ENCODE results near the gene GRM7. TPM values are rescaled to one million over a fixed set of nuclear protein-coding genes. Genes with fewer than 3 reads are reported as not detected.

GRM7 gene
- total RNA-seq, 2 donors from 2014 or later: not detected

DNA sequence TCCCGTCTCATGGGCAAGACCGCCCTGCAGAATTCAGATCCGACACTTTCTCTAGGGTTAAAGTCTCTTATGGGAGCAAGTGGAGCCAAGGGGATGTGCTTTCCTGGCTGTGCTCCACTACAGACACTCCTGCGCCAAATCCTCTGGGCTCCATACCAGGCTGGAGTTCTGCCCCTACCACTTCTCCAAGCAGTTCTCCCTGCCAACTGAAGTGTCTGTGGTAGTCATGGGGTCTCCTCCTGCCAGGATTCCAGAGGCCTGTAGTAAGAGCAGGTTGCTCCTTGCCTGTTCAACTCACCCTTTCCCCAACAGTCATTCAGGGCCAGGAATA is 403.2 kb downstream of the GRM7 start:
- Mint-ChIP-seq H3K4me3 (no peak overlapping the region), H3K4me1 (no peaks in the 10 kb centered on the region), H3K9me3 (peaks cover 11% of the 10 kb centered on the region), H3K27ac (no peak overlapping the region), H3K27me3 (peaks cover 3% of the 10 kb centered on the region), H3K36me3 (ENCODE audit: low read depth) (no peaks in the 10 kb centered on the region)
- ATAC-seq (replicated peaks): no peak

DNA sequence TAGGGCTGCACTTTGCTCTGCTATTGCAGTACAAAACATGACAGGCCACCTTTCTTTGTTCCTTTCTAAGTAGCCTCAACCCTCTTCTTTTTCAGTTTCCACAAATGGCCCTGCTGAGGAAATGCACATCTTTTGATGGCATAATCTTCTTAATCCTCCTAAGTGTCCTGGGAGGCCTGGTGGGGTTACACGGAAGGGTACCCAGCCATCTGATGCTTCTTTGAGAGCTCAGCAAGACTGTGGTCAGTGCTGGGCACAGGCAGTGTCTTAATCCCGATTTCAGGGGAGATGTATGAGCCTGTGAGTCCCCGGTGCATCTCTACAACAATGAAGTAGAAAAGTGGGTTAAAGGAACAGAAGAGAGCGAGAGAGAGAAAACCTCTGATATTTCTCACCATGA is 404.8 kb downstream of the GRM7 start:
- Mint-ChIP-seq H3K4me3 (no peak overlapping the region), H3K36me3 (ENCODE audit: low read depth) (no peaks in the 10 kb centered on the region), H3K27me3 (peaks cover 3% of the 10 kb centered on the region), H3K4me1 (no peaks in the 10 kb centered on the region), H3K9me3 (peaks cover 6% of the 10 kb centered on the region), H3K27ac (no peak overlapping the region)
- ATAC-seq (replicated peaks): no peak

DNA sequence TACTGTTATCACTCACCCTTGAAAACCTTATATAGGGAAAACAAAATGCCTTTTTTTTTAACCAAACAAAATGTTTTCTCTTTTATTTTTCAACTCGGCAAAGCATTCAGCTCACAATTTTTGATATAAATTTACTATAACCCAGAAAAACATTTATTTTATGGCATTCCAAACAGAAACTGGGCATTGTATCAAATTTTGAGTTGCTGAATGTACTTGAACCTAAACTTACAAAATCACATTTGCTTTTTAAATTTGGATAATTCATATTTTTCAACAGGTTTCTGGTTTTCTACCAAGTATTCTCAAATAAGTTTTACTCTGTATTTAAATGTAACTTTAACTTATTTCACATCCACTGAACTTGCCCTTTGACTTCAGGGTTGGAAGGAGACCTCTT is 405.6 kb downstream of the GRM7 start:
- no peaks in the 10 kb centered on the region for H3K4me1 Mint-ChIP-seq
- H3K27me3 Mint-ChIP-seq: peaks cover 3% of the 10 kb centered on the region
- H3K36me3 Mint-ChIP-seq (ENCODE audit: low read depth): no peaks in the 10 kb centered on the region
- H3K4me3 Mint-ChIP-seq: no peak overlapping the region
- H3K27ac Mint-ChIP-seq: no peak overlapping the region
- no peak for ATAC-seq (replicated peaks)
- H3K9me3 Mint-ChIP-seq: peaks cover 3% of the 10 kb centered on the region

DNA sequence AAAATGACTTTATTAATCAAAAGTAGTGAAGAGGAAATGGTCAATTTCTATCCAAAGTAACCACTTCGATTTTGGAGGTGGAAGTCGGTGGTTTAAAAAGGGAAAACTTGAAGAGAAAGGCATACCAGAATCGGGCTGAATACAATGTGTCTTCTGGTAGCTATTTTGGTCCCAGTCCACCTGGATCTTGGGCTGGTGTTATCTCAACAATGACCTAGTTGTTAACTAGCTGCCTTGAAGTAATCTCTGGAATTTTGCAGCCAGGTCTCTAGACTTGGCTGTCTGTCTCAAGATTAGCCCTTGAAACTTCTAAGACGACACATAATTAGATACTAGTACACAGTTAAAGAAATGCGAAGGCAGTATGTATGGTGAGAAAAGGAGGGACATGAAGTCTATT is 409.8 kb downstream of the GRM7 start:
- no peaks in the 10 kb centered on the region for H3K27me3 Mint-ChIP-seq
- no peaks in the 10 kb centered on the region for H3K4me1 Mint-ChIP-seq
- H3K27ac Mint-ChIP-seq: no peak overlapping the region
- no peaks in the 10 kb centered on the region for H3K36me3 Mint-ChIP-seq (ENCODE audit: low read depth)
- H3K9me3 Mint-ChIP-seq: peaks cover 5% of the 10 kb centered on the region
- no peak overlapping the region for H3K4me3 Mint-ChIP-seq
- ATAC-seq (replicated peaks): no peak

DNA sequence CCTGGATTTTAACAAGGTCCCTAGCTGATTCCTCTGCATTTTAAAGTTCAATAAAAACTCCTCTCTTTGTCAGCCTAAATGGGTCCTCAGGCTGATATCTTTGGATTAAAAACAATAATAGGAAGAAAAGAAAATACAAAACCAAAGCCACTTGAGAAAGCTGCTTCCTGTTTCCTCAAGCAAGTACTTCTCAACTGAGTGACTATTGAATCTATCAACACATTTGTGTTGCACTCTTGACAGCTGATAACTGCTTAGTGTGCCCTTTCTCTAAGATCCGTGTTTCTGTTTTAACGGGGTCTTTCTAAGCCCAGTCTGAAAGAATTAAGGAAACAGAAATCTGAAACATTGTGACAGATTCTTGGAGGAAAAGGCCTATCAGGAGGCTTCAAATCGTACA is 410.7 kb downstream of the GRM7 start:
- Mint-ChIP-seq H3K36me3 (ENCODE audit: low read depth) (no peaks in the 10 kb centered on the region), H3K4me3 (no peak overlapping the region), H3K4me1 (no peaks in the 10 kb centered on the region), H3K27ac (no peak overlapping the region), H3K27me3 (no peaks in the 10 kb centered on the region), H3K9me3 (peaks cover 5% of the 10 kb centered on the region)
- ATAC-seq (replicated peaks): no peak

DNA sequence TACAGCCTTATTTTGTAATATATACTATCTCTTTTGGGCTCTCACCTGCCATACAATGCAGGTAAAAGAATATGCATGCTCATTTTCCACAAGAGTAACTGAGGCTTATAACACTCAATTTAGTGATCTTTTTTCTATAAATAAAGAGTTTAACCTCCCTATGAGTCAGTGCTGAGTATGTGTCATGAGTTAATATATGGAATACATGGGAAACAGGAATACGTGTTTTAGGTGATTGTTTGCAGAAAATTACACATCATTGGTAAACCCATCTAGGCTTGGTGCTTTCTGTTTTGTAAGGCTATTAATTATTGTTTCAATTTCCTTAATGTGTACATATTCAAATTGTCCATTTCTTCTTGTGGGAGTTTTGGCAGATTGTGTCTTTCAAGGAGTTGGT is 411.3 kb downstream of the GRM7 start:
- Mint-ChIP-seq H3K36me3 (ENCODE audit: low read depth) (no peaks in the 10 kb centered on the region), H3K4me1 (no peaks in the 10 kb centered on the region), H3K27ac (no peak overlapping the region), H3K9me3 (peaks cover 5% of the 10 kb centered on the region), H3K4me3 (no peak overlapping the region), H3K27me3 (no peaks in the 10 kb centered on the region)
- no peak for ATAC-seq (replicated peaks)

DNA sequence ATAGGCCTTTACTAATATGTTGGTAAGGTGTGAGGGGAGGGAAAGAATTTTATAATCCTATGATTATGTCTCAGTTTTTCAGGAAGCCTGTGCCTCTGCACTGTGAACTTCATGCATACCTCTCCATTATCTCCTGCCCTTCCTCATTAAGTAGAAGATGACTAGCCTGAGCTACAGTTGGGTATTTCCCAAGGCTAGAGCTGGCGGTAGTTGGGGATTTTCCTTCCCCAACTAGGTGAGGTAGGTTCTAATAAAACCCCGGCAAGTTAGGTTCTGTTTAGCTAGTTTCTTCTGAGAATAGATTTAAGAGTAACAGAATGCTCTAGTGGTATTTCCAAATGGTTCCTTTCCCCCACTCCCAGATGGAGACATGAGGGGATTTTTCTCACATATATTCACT is 414.5 kb downstream of the GRM7 start:
- Mint-ChIP-seq H3K27me3 (no peaks in the 10 kb centered on the region), H3K27ac (no peak overlapping the region), H3K4me3 (no peak overlapping the region), H3K36me3 (ENCODE audit: low read depth) (no peaks in the 10 kb centered on the region), H3K9me3 (peaks cover 5% of the 10 kb centered on the region), H3K4me1 (no peaks in the 10 kb centered on the region)
- ATAC-seq (replicated peaks): no peak

DNA sequence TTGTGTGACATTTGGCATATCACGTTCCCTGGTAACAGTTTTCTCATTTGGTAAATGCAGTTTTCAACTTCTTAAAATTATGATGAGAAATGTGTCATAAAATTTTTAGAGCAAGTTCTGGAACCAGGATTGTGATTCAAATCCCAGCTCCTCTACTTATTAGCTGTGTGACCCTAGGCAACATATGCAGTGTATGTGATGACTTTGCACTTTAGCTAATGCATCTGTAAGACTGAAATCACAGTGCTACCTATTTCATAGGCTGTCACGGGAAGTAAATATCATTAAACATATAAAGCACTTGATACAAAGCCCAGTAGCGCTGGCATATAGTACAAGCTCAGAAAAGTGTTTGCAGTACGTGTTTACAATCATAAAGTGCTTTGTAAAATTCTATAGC is 419.4 kb downstream of the GRM7 start:
- no peak for ATAC-seq (replicated peaks)
- Mint-ChIP-seq H3K4me1 (no peaks in the 10 kb centered on the region), H3K9me3 (no peaks in the 10 kb centered on the region), H3K4me3 (no peak overlapping the region), H3K27me3 (no peaks in the 10 kb centered on the region), H3K36me3 (ENCODE audit: low read depth) (no peaks in the 10 kb centered on the region), H3K27ac (no peak overlapping the region)

DNA sequence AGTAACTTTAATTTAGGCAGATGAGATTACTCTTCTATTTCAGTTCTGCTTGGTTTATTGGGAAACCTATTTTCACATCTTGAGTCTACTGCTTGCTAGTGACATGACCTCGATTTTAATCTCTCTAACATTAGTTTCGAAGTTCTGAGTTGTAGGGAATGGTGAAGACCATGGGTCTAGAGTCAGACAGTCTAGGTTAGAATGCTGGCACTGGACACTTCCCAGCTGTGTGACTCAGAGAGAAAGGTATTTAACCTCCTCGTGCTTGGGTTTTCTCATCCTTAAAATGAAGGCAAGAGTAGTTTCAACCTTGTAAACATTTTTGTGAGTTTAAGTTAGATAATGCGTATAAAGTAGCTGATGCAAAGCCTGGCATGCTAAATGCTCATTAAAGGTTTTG is 422.1 kb downstream of the GRM7 start:
- no peak overlapping the region for H3K27ac Mint-ChIP-seq
- no peak for ATAC-seq (replicated peaks)
- no peaks in the 10 kb centered on the region for H3K4me1 Mint-ChIP-seq
- no peaks in the 10 kb centered on the region for H3K9me3 Mint-ChIP-seq
- H3K36me3 Mint-ChIP-seq (ENCODE audit: low read depth): no peaks in the 10 kb centered on the region
- no peaks in the 10 kb centered on the region for H3K27me3 Mint-ChIP-seq
- H3K4me3 Mint-ChIP-seq: no peak overlapping the region

DNA sequence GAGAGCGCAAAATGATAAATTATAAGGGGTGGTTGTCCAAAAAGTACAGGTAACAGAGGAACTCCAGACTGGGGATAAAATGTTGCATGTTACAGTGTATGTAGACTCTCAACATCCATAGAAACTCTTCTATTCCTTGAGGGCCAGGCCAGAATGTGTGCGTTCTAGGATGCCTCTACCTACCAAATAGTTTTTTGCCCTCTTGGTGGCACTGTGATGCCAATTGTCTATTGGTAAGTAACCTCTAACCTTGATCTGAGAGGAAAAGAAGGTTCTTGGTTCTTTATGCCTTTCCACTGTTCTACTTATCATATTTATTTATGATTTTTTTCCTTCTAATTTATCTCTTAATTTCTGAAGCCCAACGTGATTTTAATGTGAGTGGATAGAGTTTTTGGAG is 424.6 kb downstream of the GRM7 start:
- Mint-ChIP-seq H3K27me3 (no peaks in the 10 kb centered on the region), H3K9me3 (no peaks in the 10 kb centered on the region), H3K36me3 (ENCODE audit: low read depth) (no peaks in the 10 kb centered on the region), H3K27ac (no peak overlapping the region), H3K4me1 (no peaks in the 10 kb centered on the region), H3K4me3 (no peak overlapping the region)
- no peak for ATAC-seq (replicated peaks)

DNA sequence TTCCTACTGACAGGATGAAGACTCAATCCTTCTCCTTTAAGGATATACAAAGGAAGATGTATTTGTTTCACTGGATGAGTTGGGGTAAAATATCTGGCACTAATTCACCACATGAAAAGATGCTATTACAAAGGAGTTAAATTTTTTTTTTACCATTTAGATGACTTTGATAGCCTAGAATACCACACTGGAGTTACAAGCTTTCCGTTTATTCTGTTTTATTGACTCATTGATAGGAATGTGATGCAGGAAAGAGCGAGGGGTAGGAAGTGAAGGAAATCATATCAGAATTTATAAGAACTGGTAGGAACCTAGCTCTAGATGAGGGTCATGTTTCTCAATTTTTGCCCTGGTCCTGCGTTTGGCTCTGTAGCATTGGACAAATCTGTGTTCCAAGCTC is 427.2 kb downstream of the GRM7 start:
- no peaks in the 10 kb centered on the region for H3K4me1 Mint-ChIP-seq
- no peaks in the 10 kb centered on the region for H3K9me3 Mint-ChIP-seq
- no peaks in the 10 kb centered on the region for H3K27me3 Mint-ChIP-seq
- H3K36me3 Mint-ChIP-seq (ENCODE audit: low read depth): no peaks in the 10 kb centered on the region
- no peak for ATAC-seq (replicated peaks)
- H3K4me3 Mint-ChIP-seq: no peak overlapping the region
- no peak overlapping the region for H3K27ac Mint-ChIP-seq

DNA sequence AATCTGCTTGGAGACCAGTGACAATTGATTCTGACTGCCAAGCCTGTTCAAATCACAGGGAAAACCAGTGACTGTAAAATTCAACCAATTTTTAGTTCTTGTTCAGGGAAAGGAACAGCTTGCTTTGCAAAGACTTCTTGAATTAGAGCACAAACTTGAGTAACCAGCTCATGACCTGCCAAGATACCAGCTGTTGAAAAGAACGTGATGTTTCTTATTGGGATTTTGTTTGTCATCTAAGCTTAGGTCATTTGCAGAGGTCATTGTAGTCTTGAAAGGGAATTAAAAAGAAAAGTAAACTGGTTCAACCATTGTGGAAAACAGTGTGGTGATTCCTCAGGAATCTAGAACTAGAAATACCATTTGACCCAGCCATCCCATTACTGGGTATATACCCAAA is 428.2 kb downstream of the GRM7 start:
- Mint-ChIP-seq H3K27me3 (no peaks in the 10 kb centered on the region), H3K36me3 (ENCODE audit: low read depth) (no peaks in the 10 kb centered on the region), H3K27ac (no peak overlapping the region), H3K4me1 (no peaks in the 10 kb centered on the region), H3K4me3 (no peak overlapping the region), H3K9me3 (no peaks in the 10 kb centered on the region)
- ATAC-seq (replicated peaks): no peak

DNA sequence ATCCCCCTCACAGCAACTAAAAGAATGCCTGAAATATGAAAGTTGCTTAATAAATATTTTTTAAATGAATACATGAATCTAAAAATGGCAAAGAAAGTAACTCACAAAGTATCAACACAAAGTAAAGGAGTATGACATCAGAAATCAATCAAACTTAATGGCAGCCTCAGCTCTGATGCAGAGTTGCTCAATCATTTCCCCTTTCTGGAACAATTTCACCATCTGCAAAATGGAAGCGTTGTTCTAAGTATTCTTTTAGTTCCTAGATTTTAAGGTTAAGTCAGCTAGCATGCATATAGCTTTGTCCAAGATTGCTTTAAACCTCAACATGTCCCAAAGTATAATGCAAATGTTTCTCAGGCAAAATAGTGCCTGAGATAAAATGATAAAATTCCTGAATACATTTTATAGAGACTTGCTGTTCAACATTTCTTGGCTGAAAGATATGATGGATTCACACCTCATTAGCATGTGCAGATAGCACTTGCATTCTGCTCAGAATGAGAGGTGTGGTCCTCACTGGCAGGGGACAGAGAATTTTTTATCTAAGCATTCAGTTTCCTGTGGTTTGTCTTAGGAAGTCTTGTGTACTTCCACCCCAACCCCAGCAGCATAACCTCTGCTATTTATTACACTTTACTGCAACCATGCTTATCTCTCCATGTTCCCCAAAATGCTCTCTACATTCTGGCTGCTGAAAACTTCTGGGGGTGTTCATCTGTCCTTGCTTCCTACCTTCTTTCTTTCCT is 429.3 kb downstream of the GRM7 start:
- Mint-ChIP-seq H3K4me3 (no peak overlapping the region), H3K27ac (no peak overlapping the region), H3K4me1 (no peaks in the 10 kb centered on the region), H3K36me3 (ENCODE audit: low read depth) (no peaks in the 10 kb centered on the region), H3K9me3 (no peaks in the 10 kb centered on the region), H3K27me3 (no peaks in the 10 kb centered on the region)
- no peak for ATAC-seq (replicated peaks)

DNA sequence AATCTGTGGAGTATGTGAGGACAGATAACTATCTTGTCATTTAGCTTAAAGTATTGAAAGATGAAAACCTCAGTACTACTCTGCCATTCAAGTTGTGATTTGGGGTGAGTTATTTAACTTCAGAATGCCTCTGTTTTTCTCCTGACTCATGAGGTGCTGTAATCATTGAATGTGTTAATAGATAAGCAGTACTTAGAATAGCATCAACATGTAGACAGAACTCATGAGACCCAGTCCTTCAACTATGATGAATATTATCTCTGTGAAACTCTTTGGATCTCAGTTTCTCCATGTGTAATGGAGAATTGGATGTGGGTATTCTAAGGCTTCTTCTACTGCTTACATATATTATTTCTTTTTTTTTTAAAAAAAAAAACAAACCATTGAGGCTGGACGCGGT is 431.4 kb downstream of the GRM7 start:
- H3K36me3 Mint-ChIP-seq (ENCODE audit: low read depth): no peaks in the 10 kb centered on the region
- no peak overlapping the region for H3K27ac Mint-ChIP-seq
- H3K4me3 Mint-ChIP-seq: no peak overlapping the region
- ATAC-seq (replicated peaks): no peak
- H3K27me3 Mint-ChIP-seq: no peaks in the 10 kb centered on the region
- H3K9me3 Mint-ChIP-seq: no peaks in the 10 kb centered on the region
- H3K4me1 Mint-ChIP-seq: no peaks in the 10 kb centered on the region

DNA sequence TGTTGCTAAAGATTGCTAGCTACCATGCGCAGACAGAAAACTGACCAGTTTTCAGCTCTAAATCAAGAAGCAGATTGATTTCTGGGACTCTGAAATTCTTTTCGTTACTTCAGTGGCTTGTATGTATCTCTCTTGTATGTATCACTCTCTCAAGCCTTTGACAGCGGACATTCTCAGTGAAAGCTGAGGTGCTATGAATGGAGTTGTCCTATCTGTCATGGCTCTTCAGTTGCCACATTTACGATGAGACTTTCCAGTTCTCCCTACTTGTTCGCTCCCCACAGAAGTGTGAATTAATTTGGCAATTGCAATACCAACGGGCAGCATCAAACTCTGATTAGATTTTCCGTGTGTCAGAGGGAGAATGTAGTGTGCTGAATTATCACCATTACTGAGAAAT is 432.4 kb downstream of the GRM7 start:
- Mint-ChIP-seq H3K9me3 (no peaks in the 10 kb centered on the region), H3K4me3 (no peak overlapping the region), H3K36me3 (ENCODE audit: low read depth) (no peaks in the 10 kb centered on the region), H3K27me3 (no peaks in the 10 kb centered on the region), H3K27ac (no peak overlapping the region), H3K4me1 (no peaks in the 10 kb centered on the region)
- ATAC-seq (replicated peaks): no peak

DNA sequence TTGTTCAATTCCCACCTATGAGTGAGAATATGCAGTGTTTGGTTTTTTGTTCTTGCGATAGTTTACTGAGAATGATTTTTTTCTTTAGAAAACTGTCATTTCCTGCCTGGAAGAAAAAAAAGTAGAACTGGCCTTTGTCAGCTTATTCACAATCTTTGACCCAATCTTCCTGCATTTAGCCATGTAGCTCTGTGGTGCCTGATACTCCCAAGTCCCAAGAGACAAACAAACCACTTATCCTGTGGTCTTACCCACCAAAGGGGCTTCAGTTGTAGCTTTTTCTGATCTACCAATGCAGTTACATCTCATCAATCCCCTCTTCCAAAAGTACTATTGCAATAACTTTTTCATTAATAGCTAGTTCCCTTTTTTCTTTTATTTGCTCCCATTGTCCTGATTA is 444.6 kb downstream of the GRM7 start:
- H3K27ac Mint-ChIP-seq: no peak overlapping the region
- H3K9me3 Mint-ChIP-seq: peaks cover 8% of the 10 kb centered on the region
- H3K4me1 Mint-ChIP-seq: no peaks in the 10 kb centered on the region
- ATAC-seq (replicated peaks): no peak
- H3K4me3 Mint-ChIP-seq: no peak overlapping the region
- no peaks in the 10 kb centered on the region for H3K27me3 Mint-ChIP-seq
- no peaks in the 10 kb centered on the region for H3K36me3 Mint-ChIP-seq (ENCODE audit: low read depth)

Data from activated T-helper 17 cell treated with anti-CD3 and anti-CD28 coated beads, Interleukin-2, amount 50 U/mL, for 72 hours (primary cell).